Measurements from ENCODE around the gene PRCP.
"Not testable (repeated sequence)": the region's sequence is repeated elsewhere in the genome, so short reads cannot be mapped to it uniquely, and the experiment has no call there.

PRCP gene

GRCh38 chr11:82900277-82901164 lies at the start of gene PRCP:
Gene PRCP, minus strand, starts transcription at chr11:82900430. Its CDS starts 28 bp downstream, at chr11:82900402.
- peak; percentile 95 for DNase-seq

- no peak for DNase-seq
Measured at GRCh38 chr11:82949352-82949751, 49.1 kb upstream of the PRCP start.

- no peak for DNase-seq
Measured at GRCh38 chr11:82945682-82946081, 45.5 kb upstream of the PRCP start.

GRCh38 chr11:82945041-82945440 lies 44.8 kb upstream of the PRCP start:
- not testable (repeated sequence) for DNase-seq

- no peak for DNase-seq
Measured at GRCh38 chr11:82944198-82944597, 44.0 kb upstream of the PRCP start.

GRCh38 chr11:82943430-82943829 lies 43.2 kb upstream of the PRCP start:
- DNase-seq: not testable (repeated sequence)

- no peak for DNase-seq
Measured at GRCh38 chr11:82942376-82942775, 42.1 kb upstream of the PRCP start.

GRCh38 chr11:82939456-82939855 lies 39.2 kb upstream of the PRCP start:
- DNase-seq: no peak

- DNase-seq: no peak
Measured at GRCh38 chr11:82937554-82937953, 37.3 kb upstream of the PRCP start.

GRCh38 chr11:82936261-82936660 lies 36.0 kb upstream of the PRCP start:
- no peak for DNase-seq

- no peak for DNase-seq
Measured at GRCh38 chr11:82932564-82932963, 32.3 kb upstream of the PRCP start.

GRCh38 chr11:82930734-82931133 lies 30.5 kb upstream of the PRCP start:
- no peak for DNase-seq

- no peak for DNase-seq
Measured at GRCh38 chr11:82930229-82930628, 30.0 kb upstream of the PRCP start.

GRCh38 chr11:82929121-82929520 lies 28.9 kb upstream of the PRCP start:
- no peak for DNase-seq

GRCh38 chr11:82927264-82927880 lies 27.1 kb upstream of the PRCP start:
- DNase-seq: no peak

GRCh38 chr11:82924522-82925224 lies 24.4 kb upstream of the PRCP start:
- no peak for DNase-seq

- not testable (repeated sequence) for DNase-seq
Measured at GRCh38 chr11:82922396-82923173, 22.4 kb upstream of the PRCP start.

GRCh38 chr11:82920227-82920626 lies 20.0 kb upstream of the PRCP start:
- not testable (repeated sequence) for DNase-seq

GRCh38 chr11:82919786-82920185 lies 19.6 kb upstream of the PRCP start:
- not testable (repeated sequence) for DNase-seq

- DNase-seq: no peak
Measured at GRCh38 chr11:82909015-82909640, 8.9 kb upstream of the PRCP start.

- DNase-seq: no peak
Measured at GRCh38 chr11:82908311-82908710, 8.1 kb upstream of the PRCP start.

GRCh38 chr11:82907371-82907770 lies 7.1 kb upstream of the PRCP start:
- DNase-seq: no peak
